Endothelial cell of umbilical vein (primary cell): Measurements from ENCODE around the gene RPL13. TPM values are rescaled to one million over a fixed set of nuclear protein-coding genes. Genes with fewer than 3 reads are reported as not detected.

Experiments
- BruUV-seq: library from RNA; stranded (reverse); fragments of 400-500 nt; replicated peaks from 2 replicates; lab custom pipeline; 2021; lab: Mats Ljungman, UMichigan
- CTCF ChIA-PET: fragments of 300-600, 350-600 bp; sonication (Branson Sonifier 250); formaldehyde crosslinking; loops from one replicate; lab custom pipeline; 2021; ENCODE audit warnings: antibody characterized with exemption, inconsistent platforms; lab: Charles Lee
- POLR2A ChIA-PET: fragments of 300-600, 350-600 bp; sonication (Branson Sonifier 250); formaldehyde crosslinking; loops from one replicate; lab custom pipeline; 2021; ENCODE audit warnings: antibody characterized with exemption, inconsistent platforms; lab: Charles Lee
- DNase-seq: peaks from one replicate; pipeline ENCODE4 v3.0.0-alpha.2; 2011; ENCODE audit warnings: low read depth, low spot score
- FAIRE-seq: peaks from 2 replicates; lab custom pipeline; 2011; peaks lifted over from hg19 to GRCh38; lab: Jason Lieb, UNC
- H2AFZ ChIP-seq: 2 replicates; pipeline ENCODE4 v1.6.0; 2012; ENCODE audit warnings: low read depth, low read length, control low read depth, inconsistent platforms
- H3K27ac ChIP-seq: 2 replicates; pipeline ENCODE4 v1.5.1; 2011; ENCODE audit warnings: low read depth, mild to moderate bottlenecking, control low read depth, low read length, moderate library complexity; ENCODE audit not compliant: insufficient read depth
- H3K27me3 ChIP-seq, 2 experiments: 2 replicates each; pipeline versions ENCODE4 v1.6.0 to v1.6.1; 2011; ENCODE audit warnings: low read length in 2 of 2, mixed read lengths in 1 of 2; ENCODE audit not compliant: control insufficient read depth in 2 of 2, insufficient read depth in 2 of 2
- H3K36me3 ChIP-seq, 2 experiments: 2 replicates in 1 of 2; 3 replicates in 1 of 2; pipeline ENCODE4 v1.5.1; 2011; ENCODE audit warnings: low read length in 2 of 2, mild to moderate bottlenecking in 1 of 2, moderate library complexity in 1 of 2; ENCODE audit not compliant: control insufficient read depth in 2 of 2, insufficient read depth in 2 of 2; ENCODE audit errors: extremely low read depth in 1 of 2
- H3K4me1 ChIP-seq: 3 replicates; pipeline ENCODE4 v1.5.1; 2011; ENCODE audit warnings: mild to moderate bottlenecking, low read length; ENCODE audit not compliant: control insufficient read depth, insufficient read depth; ENCODE audit errors: extremely low read depth
- H3K4me2 ChIP-seq: 2 replicates; pipeline ENCODE4 v1.6.1; 2011; ENCODE audit warnings: low read length, control low read depth, mixed read lengths; ENCODE audit not compliant: insufficient read depth
- H3K4me3 ChIP-seq, 3 experiments: fragments of 200-600 bp in 1 of 3; sonication (generic), shearing (Covaris generic) in 1 of 3; replicated peaks in 1 of 3; 2 replicates each; pipeline ENCODE4 v1.5.1; 2011 to 2016; ENCODE audit warnings: control low read depth in 3 of 3, low read length in 3 of 3, mild to moderate bottlenecking in 2 of 3, inconsistent platforms in 1 of 3, low read depth in 1 of 3, moderate library complexity in 1 of 3; ENCODE audit not compliant: insufficient read depth in 1 of 3
- H3K79me2 ChIP-seq: 2 replicates; pipeline ENCODE4 v1.6.0; 2012; ENCODE audit warnings: low read length, inconsistent platforms; ENCODE audit not compliant: control insufficient read depth, insufficient read depth
- H3K9ac ChIP-seq: replicated peaks from 2 replicates; pipeline ENCODE3; 2011; ENCODE audit warnings: low read length, control low read depth; ENCODE audit not compliant: insufficient read depth; ENCODE audit errors: extremely low read depth
- H3K9me1 ChIP-seq: replicated peaks from 3 replicates; pipeline ENCODE4 v1.6.0; 2011; ENCODE audit warnings: mild to moderate bottlenecking, low read length; ENCODE audit not compliant: control insufficient read depth, insufficient read depth; ENCODE audit errors: extremely low read depth
- H3K9me3 ChIP-seq: replicated peaks from 2 replicates; pipeline ENCODE4 v1.5.1; 2012; ENCODE audit warnings: low read length, inconsistent platforms; ENCODE audit not compliant: control insufficient read depth, insufficient read depth
- H4K20me1 ChIP-seq: replicated peaks from 2 replicates; pipeline ENCODE3; 2011; ENCODE audit warnings: mild to moderate bottlenecking, low read length; ENCODE audit not compliant: control insufficient read depth, insufficient read depth; ENCODE audit errors: extremely low read depth
- EZH2 ChIP-seq: IDR thresholded peaks from 2 replicates; pipeline ENCODE4 v1.6.1; 2012; ENCODE audit warnings: borderline replicate concordance, low read depth, mild to moderate bottlenecking, moderate library complexity, low read length, inconsistent platforms; ENCODE audit not compliant: severe bottlenecking
- GATA2 ChIP-seq: IDR thresholded peaks from 2 replicates; pipeline ENCODE4 v1.7.0; 2011; ENCODE audit warnings: low read depth, mild to moderate bottlenecking, moderate library complexity, mixed read lengths, low read length; ENCODE audit not compliant: insufficient read length, insufficient read depth
- POLR2A ChIP-seq: IDR thresholded peaks from 2 replicates; pipeline ENCODE4 v1.6.1; 2012; ENCODE audit warnings: low read depth, mild to moderate bottlenecking, control low read depth, low read length
- dilution Hi-C: fragments of 300-500 bp; cut with MboI; formaldehyde crosslinking; loops from one replicate; pipeline ENCODE4 v1.15.0; 2019; ENCODE audit warnings: low sequenced_read_pairs; ENCODE audit not compliant: extremely low pct_ligation_motif_present
- intact Hi-C: fragments of 100-400 bp; cut with micrococcal nuclease; formaldehyde crosslinking; loops from one replicate; pipeline ENCODE4 v1.10.0; 2022
- polyA plus RNA-seq, 4 experiments: library from polyadenylated mRNA; depleted of rRNA in 3 of 4; stranded (reverse) in 3 of 4; unstranded in 1 of 4; fragments of >200 nt; gene quantifications; 2 replicates each; pipeline versions ENCODE4 v1.2.1 to v1.2.3, GENCODE V29; 2011 to 2012; ENCODE audit warnings: missing spikeins in 1 of 4
- total RNA-seq: library from RNA; stranded (reverse); gene quantifications from 2 replicates; pipeline ENCODE4 v1.2.3, GENCODE V29; 2021
- TF ChIP-seq, protein P1 (sequence below): IDR thresholded peaks from 2 replicates; pipeline ENCODE4 v1.6.1; 2011; ENCODE audit not compliant: insufficient read depth, insufficient read length

Gene RPL13
- total and polyA plus RNA-seq, 2 donors (not counting 3 experiments of a cell fraction or from before 2014, with no cell fraction given), result 1,463 to 5,670 TPM

DNA sequence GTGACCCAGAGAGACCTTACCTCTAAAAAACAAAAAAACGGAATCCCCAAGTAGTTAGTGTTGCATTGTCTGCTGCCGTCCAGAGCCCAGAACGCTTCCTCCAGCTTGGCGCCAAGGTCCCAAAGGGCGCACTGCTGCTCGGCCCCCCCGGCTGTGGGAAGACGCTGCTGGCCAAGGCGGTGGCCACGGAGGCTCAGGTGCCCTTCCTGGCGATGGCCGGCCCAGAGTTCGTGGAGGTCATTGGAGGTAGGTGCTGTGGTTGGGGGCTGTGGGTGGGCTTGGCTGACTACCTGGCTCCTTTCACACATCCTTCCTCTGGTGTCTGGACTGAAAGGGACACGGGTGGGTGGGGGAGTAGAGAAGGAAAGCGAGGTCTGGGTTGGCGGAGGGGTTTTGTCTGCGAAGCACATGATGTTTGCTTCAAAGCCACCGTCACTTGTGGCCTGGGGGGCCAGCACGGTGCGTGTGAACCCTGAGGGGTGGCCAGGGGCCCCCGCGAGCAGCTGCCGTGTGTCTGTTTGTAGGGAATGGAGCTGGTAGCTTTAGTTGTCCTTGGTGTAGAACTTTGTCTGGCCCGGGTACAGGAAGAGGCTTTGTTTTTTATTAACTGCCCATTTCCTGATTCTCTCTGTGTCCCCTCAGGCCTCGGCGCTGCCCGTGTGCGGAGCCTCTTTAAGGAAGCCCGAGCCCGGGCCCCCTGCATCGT lies 28.5 kb upstream of the RPL13 start:
- Histone ChIP-seq H4K20me1 (no peaks in the 10 kb centered on the region), H3K9me1 (no peaks in the 10 kb centered on the region), H3K9ac (no peak overlapping the region), H3K79me2 (peaks cover 7% of the 10 kb centered on the region), H2AFZ (no peak overlapping the region), H3K4me3 (no peak overlapping the region), H3K4me1 (peaks cover 17% of the 10 kb centered on the region), H3K36me3 (peaks cover 5 to 35% of the 10 kb centered on the region in 2 experiments), H3K4me2 (no peak overlapping the region), H3K27ac (peak overlapping the region; percentile 38), H3K9me3 (no peaks in the 10 kb centered on the region), H3K27me3 (no peaks in the 10 kb centered on the region)
- dilution Hi-C loops (no loop called here), intact Hi-C loops (no loop called here)
- TF ChIP-seq GATA2, result no peak
- peak; percentile 35 for TF ChIP-seq POLR2A
- POLR2A ChIA-PET, result no interaction called here
- FAIRE-seq (peak; percentile 50), DNase-seq (peak; percentile 40)
- CTCF ChIA-PET, result interaction anchor here (0.7 to 0.8 kb wide), 2 partner anchors 10 to 251 kb away, joined by 3 read pairs; no protein-coding TSS in a partner anchor
- no TSS peak for BruUV-seq

- peak; percentile 73 for FAIRE-seq
- H3K27me3 ChIP-seq, result no peaks in the 10 kb centered on the region
- dilution Hi-C loops, result no loop called here
Observed at GRCh38 chr16:89534252-89534756, 26.2 kb upstream of the RPL13 start.

More at GRCh38 chr16:89534252-89534756, 26.2 kb upstream of the RPL13 start:
- no peak overlapping the region for H3K27ac ChIP-seq
- peaks cover 0 to 43% of the 10 kb centered on the region in 2 experiments for H3K36me3 ChIP-seq
- peaks cover 7% of the 10 kb centered on the region for H3K79me2 ChIP-seq
- peak; percentile 63 for DNase-seq
- intact Hi-C loops, result loop anchor here (2.0 kb wide), 1 partner anchor 22 kb away; no protein-coding TSS in a partner anchor
- no peak overlapping the region for H3K4me2 ChIP-seq
- ChIA-PET CTCF (interaction anchor here (1.5 kb wide), 2 partner anchors 16 to 23 kb away, joined by 3 to 5 read pairs; no protein-coding TSS in a partner anchor), POLR2A (interaction anchor here (0.7 kb wide), 1 partner anchor 22 kb away, joined by 3 read pairs; no protein-coding TSS in a partner anchor)
- TF ChIP-seq EZH2, result no peak
- TF ChIP-seq, protein P1, sequence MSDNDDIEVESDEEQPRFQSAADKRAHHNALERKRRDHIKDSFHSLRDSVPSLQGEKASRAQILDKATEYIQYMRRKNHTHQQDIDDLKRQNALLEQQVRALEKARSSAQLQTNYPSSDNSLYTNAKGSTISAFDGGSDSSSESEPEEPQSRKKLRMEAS, result peak; percentile 60
- no peaks in the 10 kb centered on the region for H4K20me1 ChIP-seq
- no TSS peak for BruUV-seq
- no peak overlapping the region for H3K9ac ChIP-seq
- no peaks in the 10 kb centered on the region for H3K9me3 ChIP-seq
- no peak overlapping the region for H3K4me3 ChIP-seq
- no peak overlapping the region for H2AFZ ChIP-seq
- no peaks in the 10 kb centered on the region for H3K9me1 ChIP-seq
- peaks cover 17% of the 10 kb centered on the region for H3K4me1 ChIP-seq
